Endodermal cell (in vitro differentiated cells): Measurements from ENCODE around the gene PDCD10. TPM values are rescaled to one million over a fixed set of nuclear protein-coding genes. Genes with fewer than 3 reads are reported as not detected.
A peak's percentile ranks its signal among the peaks of the same experiment; 100 is the strongest.

ENCODE experiments used
- DNase-seq: peaks from one replicate; pipeline ENCODE4 v3.0.0-alpha.2; 2017
- H3K27ac ChIP-seq: 2 replicates; pipeline ENCODE4 v1.5.1; 2013; ENCODE audit warnings: mild to moderate bottlenecking, low read depth, low read length, moderate library complexity
- H3K27me3 ChIP-seq: 2 replicates; pipeline ENCODE4 v1.6.1; 2013; ENCODE audit warnings: mild to moderate bottlenecking, low read length, moderate library complexity; ENCODE audit not compliant: insufficient read depth, control insufficient read depth, poor library complexity, severe bottlenecking
- H3K36me3 ChIP-seq: 2 replicates; pipeline ENCODE4 v1.7.0; 2013; ENCODE audit warnings: mild to moderate bottlenecking, low read length, moderate library complexity; ENCODE audit not compliant: control insufficient read depth, insufficient read depth
- H3K4me1 ChIP-seq: one replicate; pipeline ENCODE4 v1.7.0; 2013; ENCODE audit warnings: low read length; ENCODE audit not compliant: control insufficient read depth, insufficient read depth
- H3K4me3 ChIP-seq: 2 replicates; pipeline ENCODE4 v1.5.1; 2013; ENCODE audit warnings: mild to moderate bottlenecking, low read length, moderate library complexity
- H3K9ac ChIP-seq: 2 replicates; pipeline ENCODE4 v1.6.1; 2013; ENCODE audit warnings: mild to moderate bottlenecking, low read length, moderate library complexity; ENCODE audit not compliant: poor library complexity, severe bottlenecking; ENCODE audit errors: extremely low read depth
- H3K9me3 ChIP-seq: 2 replicates; pipeline ENCODE4 v1.6.1; 2013; ENCODE audit warnings: mild to moderate bottlenecking, low read length, moderate library complexity; ENCODE audit not compliant: control insufficient read depth
- H3K27ac Mint-ChIP-seq: 2 replicates; pipeline ENCODE4 v1.8.0; 2020; ENCODE audit warnings: mixed read lengths
- H3K27me3 Mint-ChIP-seq: 2 replicates; pipeline ENCODE4 v1.8.0; 2021; ENCODE audit warnings: mild to moderate bottlenecking, mixed read lengths; ENCODE audit not compliant: insufficient read depth
- H3K36me3 Mint-ChIP-seq: 2 replicates; pipeline ENCODE4 v1.8.0; 2020; ENCODE audit warnings: low read depth, mixed read lengths
- H3K4me1 Mint-ChIP-seq: 2 replicates; pipeline ENCODE4 v1.8.0; 2020; ENCODE audit warnings: mixed read lengths
- H3K4me3 Mint-ChIP-seq: 2 replicates; pipeline ENCODE4 v1.8.0; 2020; ENCODE audit warnings: mild to moderate bottlenecking, moderate library complexity, mixed read lengths
- H3K9me3 Mint-ChIP-seq: 2 replicates; pipeline ENCODE4 v1.8.0; 2020; ENCODE audit warnings: mild to moderate bottlenecking, mixed read lengths
- CTCF ChIP-seq: fragments of 200-600 bp; sonication (generic); conservative IDR thresholded peaks from 2 replicates; pipeline ENCODE4 v1.5.0; 2021; ENCODE audit warnings: antibody characterized with exemption, mild to moderate bottlenecking
- WGBS, 2 experiments: methylation state at CpG; one replicate each; pipeline versions ENCODE4 v1.1.5 to v1.1.7; 2013; ENCODE audit warnings: missing lambda C conversion rate in 2 of 2, mixed read lengths in 1 of 2; ENCODE audit not compliant: insufficient coverage in 1 of 2, insufficient read length in 1 of 2; 5-methylcytosine and 5-hydroxymethylcytosine counted together
- total RNA-seq, 2 donors: library from RNA; stranded (reverse); fragmentation: NEBNext Ultra II Directional in 1 of 2; extraction: Animal tissue kit (Norgen Biotek cat#: 25700) in 1 of 2; gene quantifications; 2 replicates in 1 of 2; 3 replicates in 1 of 2; pipeline ENCODE4 v1.2.1, GENCODE V29; 2021

Gene PDCD10
- total RNA-seq, 2 donors from 2014 or later, result 75.2 to 84.8 TPM

GRCh38 chr3:167712445-167712844 lies 22.2 kb downstream of the PDCD10 start:
- Histone ChIP-seq H3K4me3 (peak overlapping the region; percentile 5), H3K9me3 (peaks cover 25% of the 10 kb centered on the region), H3K4me1 (peaks cover 5% of the 10 kb centered on the region), H3K27me3 (no peaks in the 10 kb centered on the region), H3K36me3 (peaks cover 85% of the 10 kb centered on the region), H3K27ac (no peak overlapping the region), H3K9ac (no peak overlapping the region)
- WGBS, 2 experiments, result 91% methylated on average over 2 of the region's 3 CpGs; no CpG with 5 or more reads in 1 of the 2 experiments
- Mint-ChIP-seq H3K9me3 (peaks cover 18% of the 10 kb centered on the region), H3K27ac (no peak overlapping the region), H3K4me1 (peaks cover 41% of the 10 kb centered on the region), H3K4me3 (no peak overlapping the region), H3K27me3 (no peaks in the 10 kb centered on the region), H3K36me3 (peaks cover 77% of the 10 kb centered on the region)
- no peak for DNase-seq
- TF ChIP-seq CTCF, result no peak

GRCh38 chr3:167711439-167711838 lies 23.3 kb downstream of the PDCD10 start:
- H3K4me3 ChIP-seq, result peak overlapping the region; percentile 5
- peaks cover 77% of the 10 kb centered on the region for H3K36me3 Mint-ChIP-seq
- H3K27me3 Mint-ChIP-seq, result no peaks in the 10 kb centered on the region
- WGBS, 2 experiments, result 94% methylated on average over 1 of the region's 1 CpG; no CpG with 5 or more reads in 1 of the 2 experiments
- peaks cover 5% of the 10 kb centered on the region for H3K4me1 ChIP-seq
- no peak for DNase-seq
- no peak overlapping the region for H3K9ac ChIP-seq
- peaks cover 18% of the 10 kb centered on the region for H3K9me3 Mint-ChIP-seq
- peaks cover 41% of the 10 kb centered on the region for H3K4me1 Mint-ChIP-seq
- no peaks in the 10 kb centered on the region for H3K27me3 ChIP-seq
- H3K36me3 ChIP-seq, result peaks cover 83% of the 10 kb centered on the region
- no peak overlapping the region for H3K4me3 Mint-ChIP-seq
- H3K9me3 ChIP-seq, result peaks cover 25% of the 10 kb centered on the region
- H3K27ac ChIP-seq, result no peak overlapping the region
- no peak overlapping the region for H3K27ac Mint-ChIP-seq
- no peak for TF ChIP-seq CTCF

GRCh38 chr3:167710552-167710951 lies 24.1 kb downstream of the PDCD10 start:
- Histone ChIP-seq H3K4me3 (no peak overlapping the region), H3K9ac (no peak overlapping the region), H3K4me1 (peaks cover 5% of the 10 kb centered on the region), H3K9me3 (peaks cover 25% of the 10 kb centered on the region), H3K27me3 (no peaks in the 10 kb centered on the region), H3K36me3 (peaks cover 82% of the 10 kb centered on the region), H3K27ac (no peak overlapping the region)
- no peak for TF ChIP-seq CTCF
- Mint-ChIP-seq H3K36me3 (peaks cover 70% of the 10 kb centered on the region), H3K27me3 (no peaks in the 10 kb centered on the region), H3K9me3 (peaks cover 18% of the 10 kb centered on the region), H3K4me3 (no peak overlapping the region), H3K27ac (peak overlapping the region; percentile 49), H3K4me1 (peaks cover 46% of the 10 kb centered on the region)
- no peak for DNase-seq
